ENCODE measurements around the gene C2CD5. TPM values are rescaled to one million over a fixed set of nuclear protein-coding genes. Genes with fewer than 3 reads are reported as not detected.

The C2CD5 gene
- total and polyA plus RNA-seq, 2 of the 4 experiments (the other 2 are of a cell fraction), result 14.5 to 15.8 TPM

- no peak for TF ChIP-seq NFE2L2 (IDR thresholded peaks at IDR 0.05; ENCODE audit: low read depth, low read length)
- TF ChIP-seq MAZ (IDR thresholded peaks at IDR 0.05; ENCODE audit: borderline replicate concordance, low read depth, low read length), result no peak
- TF ChIP-seq BHLHE40 (IDR thresholded peaks at IDR 0.05; ENCODE audit: low read depth, low read length), result no peak
- no peak for TF ChIP-seq RFX5 (IDR thresholded peaks at IDR 0.05; ENCODE audit: low read depth, low read length)
- TF ChIP-seq CHD1 (IDR thresholded peaks at IDR 0.05; ENCODE audit: low read depth, low read length), result no peak
- no peak overlapping the region for H4K91ac ChIP-seq (ENCODE audit: insufficient read depth, low read depth, low read length)
- no peaks in the 10 kb centered on the region for H3K27me3 ChIP-seq (ENCODE audit: control insufficient read depth, insufficient read depth, low read length)
- no peak overlapping the region for H4K5ac ChIP-seq (ENCODE audit: low read depth, low read length)
- in situ Hi-C loops (cut with MboI; ENCODE audit: low sequenced_read_pairs) (no loop called here), intact Hi-C loops (cut with micrococcal nuclease) (no loop called here), dilution Hi-C loops (cut with HindIII; ENCODE audit: low sequenced_read_pairs, unreplicated experiment) (no loop called here)
- no CpG with 5 or more reads among the region's 4 CpGs for WGBS, 2 experiments (ENCODE audit: extremely low coverage in 2 of 2, insufficient read length in 1 of 2)
- no peak overlapping the region for H3K4ac ChIP-seq (ENCODE audit: low read depth, low read length)
- H3K4me2 ChIP-seq (ENCODE audit: low read depth, low read length), result no peak overlapping the region
- no peak overlapping the region for H2BK20ac ChIP-seq (ENCODE audit: low read depth, low read length)
- no peaks in the 10 kb centered on the region for H3K9me1 ChIP-seq (ENCODE audit: insufficient read depth, low read length)
- no peak overlapping the region for H3K23ac ChIP-seq (ENCODE audit: low read depth, low read length)
- BruUV-seq (replicated peaks), result no TSS peak
- H4K8ac ChIP-seq (ENCODE audit: low read depth in 2 of 2, low read length in 2 of 2), result no peak overlapping the region
- H4K20me1 ChIP-seq (ENCODE audit: insufficient read depth, low read length), result no peaks in the 10 kb centered on the region
- no peaks in the 10 kb centered on the region for H3K36me3 ChIP-seq (ENCODE audit: control insufficient read depth, insufficient read depth, low read length)
- no peak overlapping the region for H3K56ac ChIP-seq (ENCODE audit: extremely low read depth, insufficient read depth, low read length)
- H2BK5ac ChIP-seq (ENCODE audit: low read depth, low read length, poor library complexity, severe bottlenecking), result no peak overlapping the region
- H2BK120ac ChIP-seq (ENCODE audit: low read depth, low read length), result no peak overlapping the region
- ATAC-seq (ENCODE audit: low read depth) (no peak), DNase-seq (no peak)
- no peak overlapping the region for H2AFZ ChIP-seq (replicated peaks; ENCODE audit: low read length, poor library complexity)
- no peaks in the 10 kb centered on the region for H3K9me3 ChIP-seq (ENCODE audit: control insufficient read depth, insufficient read depth, low read length)
- no peak overlapping the region for H3K14ac ChIP-seq (replicated peaks; ENCODE audit: low read depth, low read length)
- ChIA-PET CTCF (no interaction called here), POLR2A (ENCODE audit: unreplicated experiment) (no interaction called here)
- H3K27ac ChIP-seq (ENCODE audit: insufficient read depth, low read length), result no peak overlapping the region
- no peak overlapping the region for H3K9ac ChIP-seq (ENCODE audit: low read depth, low read length)
- H3K79me1 ChIP-seq (ENCODE audit: low read depth in 1 of 2, low read length in 2 of 2), result no peaks in the 10 kb centered on the region
- H3K4me1 ChIP-seq (ENCODE audit: control insufficient read depth, insufficient read depth, low read length), result no peaks in the 10 kb centered on the region
- H2AK5ac ChIP-seq (ENCODE audit: low read depth, low read length), result no peak overlapping the region
- H2AK9ac ChIP-seq (replicated peaks; ENCODE audit: low read depth, low read length, poor library complexity), result no peak overlapping the region
- H3K18ac ChIP-seq (ENCODE audit: low read depth, low read length), result no peak overlapping the region
- no peak overlapping the region for H2BK15ac ChIP-seq (ENCODE audit: low read depth, low read length)
- H3K4me3 ChIP-seq (ENCODE audit: insufficient read depth, low read depth, low read length), result no peak overlapping the region
These were observed 44.5 kb upstream of the C2CD5 start for GRCh38 chr12:22588817-22589216.

Measured in IMR-90 (cell line).